K562 (cell line): Measurements from ENCODE around the gene ADGRD1. TPM values are rescaled to one million over a fixed set of nuclear protein-coding genes. Genes with fewer than 3 reads are reported as not detected.

Source experiments
- ATAC-seq: fragments of 200-7000 bp; cut with Tn5 transposase; 3 replicates; pipeline ENCODE4 v1.9.1; 2020; ENCODE audit warnings: moderate library complexity
- BruUV-seq: library from RNA; stranded (reverse); fragments of 400-500 nt; replicated peaks from 2 replicates; lab custom pipeline; 2021; lab: Mats Ljungman, UMichigan
- CTCF ChIA-PET: fragments of 300-600 bp; formaldehyde crosslinking; extraction: SDS; loops from one replicate; lab custom pipeline; 2021; ENCODE audit warnings: low intra/inter-chr PET ratio; lab: Yijun Ruan, JAX
- POLR2A ChIA-PET: fragments of 300-600, 350-650 bp; sonication (Branson Sonifier 250); formaldehyde crosslinking; extraction: SDS; loops from one replicate; lab custom pipeline; 2021; ENCODE audit warnings: antibody characterized with exemption, inconsistent platforms; lab: Yijun Ruan, JAX
- DNase-seq, 4 experiments: peaks; one replicate each; pipeline versions ENCODE4 v3.0.0 to v3.0.0-alpha.2; 2011 to 2018; ENCODE audit warnings: low spot score in 3 of 4, mixed read lengths in 3 of 4; ENCODE audit errors: extremely low read depth in 1 of 4
- FAIRE-seq: peaks from 2 replicates; lab custom pipeline; 2011; peaks lifted over from hg19 to GRCh38; lab: Jason Lieb, UNC
- H2AFZ ChIP-seq: 2 replicates; pipeline ENCODE4 v1.6.0; 2011; ENCODE audit warnings: low read depth, low read length, control low read depth, inconsistent platforms
- H3K27ac ChIP-seq: fragments of 200-600 bp; 3 replicates; pipeline ENCODE4 v1.8.0; 2011; ENCODE audit warnings: low read depth, mild to moderate bottlenecking, control low read depth, inconsistent platforms, low read length, moderate library complexity, mixed read lengths; ENCODE audit errors: extremely low read depth
- H3K27me3 ChIP-seq, 2 experiments: fragments of 300-600 bp in 1 of 2; 2 replicates in 1 of 2; 3 replicates in 1 of 2; pipeline versions ENCODE4 v1.6.0 to v1.8.0; 2011; ENCODE audit warnings: inconsistent platforms in 2 of 2, low read length in 2 of 2, mild to moderate bottlenecking in 1 of 2, mixed read lengths in 1 of 2, moderate library complexity in 1 of 2; ENCODE audit not compliant: control insufficient read depth in 2 of 2, insufficient read depth in 2 of 2
- H3K36me3 ChIP-seq: fragments of 300-600 bp; 3 replicates; pipeline ENCODE4 v1.8.0; 2011; ENCODE audit warnings: mild to moderate bottlenecking, low read length, inconsistent platforms; ENCODE audit not compliant: control insufficient read depth, insufficient read depth
- H3K4me1 ChIP-seq, 2 experiments: fragments of 200-600 bp in 1 of 2; replicated peaks in 1 of 2; 2 replicates in 1 of 2; 3 replicates in 1 of 2; pipeline versions ENCODE4 v1.5.1 to v1.8.0; 2011; ENCODE audit warnings: inconsistent platforms in 2 of 2, low read length in 2 of 2, mild to moderate bottlenecking in 1 of 2, mixed read lengths in 1 of 2, moderate library complexity in 1 of 2; ENCODE audit not compliant: control insufficient read depth in 2 of 2, insufficient read depth in 2 of 2
- H3K4me2 ChIP-seq: 2 replicates; pipeline ENCODE4 v1.6.1; 2011; ENCODE audit warnings: low read length, control low read depth, inconsistent platforms, mixed read lengths; ENCODE audit not compliant: insufficient read depth
- H3K4me3 ChIP-seq: fragments of 200-600 bp; sonication (generic), shearing (Covaris generic); 2 replicates; pipeline ENCODE4 v1.5.1; 2016; ENCODE audit warnings: control low read depth, inconsistent platforms
- H3K79me2 ChIP-seq: fragments of 200-600 bp; 3 replicates; pipeline ENCODE4 v1.8.0; 2011; ENCODE audit warnings: low read length, inconsistent platforms; ENCODE audit not compliant: control insufficient read depth, insufficient read depth
- H3K9ac ChIP-seq, 2 experiments: 2 replicates each; pipeline versions ENCODE4 v1.6.0 to v1.6.1; 2011; ENCODE audit warnings: low read depth in 2 of 2, low read length in 2 of 2, control low read depth in 1 of 2, inconsistent platforms in 1 of 2, mild to moderate bottlenecking in 1 of 2, mixed read lengths in 1 of 2; ENCODE audit not compliant: insufficient read depth in 1 of 2
- H3K9me1 ChIP-seq: one replicate; pipeline ENCODE4 v1.6.0; 2011; ENCODE audit warnings: inconsistent platforms, mild to moderate bottlenecking, low read length, moderate library complexity; ENCODE audit not compliant: control insufficient read depth, insufficient read depth
- H3K9me3 ChIP-seq: replicated peaks from 2 replicates; pipeline ENCODE4 v1.5.1; 2011; ENCODE audit warnings: low read depth, low read length, inconsistent platforms; ENCODE audit not compliant: control insufficient read depth, insufficient read depth
- H4K20me1 ChIP-seq: replicated peaks from 2 replicates; pipeline ENCODE4 v1.6.1; 2011; ENCODE audit warnings: low read length, inconsistent platforms, mixed read lengths; ENCODE audit not compliant: control insufficient read depth, insufficient read depth
- GTF2A2 ChIP-seq: IDR thresholded peaks from 2 replicates; pipeline ENCODE4 v1.6.1; 2016; ENCODE audit warnings: mild to moderate bottlenecking, missing genetic modification characterization, missing compliant biosample characterization
- PKNOX1 ChIP-seq: fragments of 450-650 bp; IDR thresholded peaks from 2 replicates; pipeline ENCODE4 v1.6.1; 2016
- PURB ChIP-seq: sonication (generic); formaldehyde crosslinking; IDR thresholded peaks from 2 replicates; pipeline ENCODE4 v1.9.0; 2021; ENCODE audit warnings: low read depth, mild to moderate bottlenecking, missing genetic modification reagents
- STAT5A ChIP-seq: IDR thresholded peaks from 2 replicates; pipeline ENCODE4 v1.6.1; 2012; ENCODE audit warnings: low read length, inconsistent platforms, borderline replicate concordance
- WGBS: fragments of 100-300 bp; shearing (Covaris generic); methylation state at CpG from one replicate; pipeline ENCODE4 v1.1.6; 2016; ENCODE audit warnings: low coverage, mixed read lengths; ENCODE audit not compliant: insufficient coverage; ENCODE audit errors: missing lambda C conversion rate; 5-methylcytosine and 5-hydroxymethylcytosine counted together
- in situ Hi-C: fragments of 300-500 bp; cut with MboI; formaldehyde crosslinking; loops from 4 replicates; pipeline ENCODE4 v1.15.0; 2018; ENCODE audit warnings: inconsistent platforms, mixed read lengths
- intact Hi-C: fragments of 100-400 bp; cut with micrococcal nuclease; formaldehyde crosslinking; loops from 2 replicates; pipeline ENCODE4 v1.14.2; 2022
- polyA plus RNA-seq, 8 experiments: library from polyadenylated mRNA; depleted of rRNA in 4 of 8; stranded (reverse) in 5 of 8; unstranded in 3 of 8; fragments of >200 nt; fragmentation: Nextera tagmentation in 2 of 8; fragmentation: Illumina TruSeq in 1 of 8; extraction: Ambion mirVana in 2 of 8; extraction: Trizol in 1 of 8; gene quantifications; 2 replicates each; pipeline versions ENCODE4 v1.2.1 to v1.2.3, GENCODE V29; 2011 to 2014; ENCODE audit warnings: inconsistent platforms in 1 of 8, missing spikeins in 1 of 8
- total RNA-seq, 7 experiments: library from RNA; depleted of rRNA in 6 of 7; stranded (reverse); fragments of >200 nt in 6 of 7; fragmentation: Illumina TruSeq in 2 of 7; extraction: Trizol in 2 of 7; gene quantifications; 2 replicates each; pipeline versions ENCODE4 v1.2.1 to v1.2.3, GENCODE V29; 2011 to 2021; ENCODE audit warnings: low replicate concordance in 1 of 7

ADGRD1 gene
- total and polyA plus RNA-seq, 9 of the 15 experiments (the other 6 are each of a cell fraction or from before 2014, with no cell fraction given), result 1.7 to 11.7 (median 3.3) TPM

- H3K4me3 ChIP-seq, result no peak overlapping the region
- H3K27me3 ChIP-seq, result peaks cover 23 to 68% of the 10 kb centered on the region in 2 experiments; a peak in 3 of 5 replicates
- no peaks in the 10 kb centered on the region for H3K36me3 ChIP-seq
- no peak for FAIRE-seq
- DNase-seq, result no peak
- peaks cover 9% of the 10 kb centered on the region for H4K20me1 ChIP-seq
- POLR2A ChIA-PET, result no interaction called here
- no peak overlapping the region for H3K27ac ChIP-seq
- peaks cover 0 to 20% of the 10 kb centered on the region in 2 experiments; a peak in 2 of 5 replicates for H3K4me1 ChIP-seq
- no peak overlapping the region for H2AFZ ChIP-seq
- intact Hi-C loops, result no loop called here
- WGBS, result 40% methylated on average over 10 of the region's 15 CpGs
- no peaks in the 10 kb centered on the region for H3K9me3 ChIP-seq
- H3K79me2 ChIP-seq, result no peaks in the 10 kb centered on the region
- H3K9ac ChIP-seq, result no peak overlapping the region; a peak in 1 of 4 replicates
- CTCF ChIA-PET, result no interaction called here
- no peak overlapping the region for H3K4me2 ChIP-seq
- ATAC-seq, result no peak
- no TSS peak for BruUV-seq
- no peak for TF ChIP-seq PURB (CRISPR knock-in tag)
- TF ChIP-seq PKNOX1, result peak; percentile 41; the same call in 1 of the 2 replicates
- no peak for TF ChIP-seq GTF2A2
- TF ChIP-seq STAT5A, result no peak
- H3K9me1 ChIP-seq, result no peaks in the 10 kb centered on the region
- in situ Hi-C loops, result no loop called here
Observed at GRCh38 chr12:131034631-131035244, 81.0 kb downstream of the ADGRD1 start.
